ENCODE data around the gene LKAAEAR1. TPM values are rescaled to one million over a fixed set of nuclear protein-coding genes. Genes with fewer than 3 reads are reported as not detected.

Gene LKAAEAR1
- total RNA-seq, 2 donors from 2014 or later, result not detected

DNA sequence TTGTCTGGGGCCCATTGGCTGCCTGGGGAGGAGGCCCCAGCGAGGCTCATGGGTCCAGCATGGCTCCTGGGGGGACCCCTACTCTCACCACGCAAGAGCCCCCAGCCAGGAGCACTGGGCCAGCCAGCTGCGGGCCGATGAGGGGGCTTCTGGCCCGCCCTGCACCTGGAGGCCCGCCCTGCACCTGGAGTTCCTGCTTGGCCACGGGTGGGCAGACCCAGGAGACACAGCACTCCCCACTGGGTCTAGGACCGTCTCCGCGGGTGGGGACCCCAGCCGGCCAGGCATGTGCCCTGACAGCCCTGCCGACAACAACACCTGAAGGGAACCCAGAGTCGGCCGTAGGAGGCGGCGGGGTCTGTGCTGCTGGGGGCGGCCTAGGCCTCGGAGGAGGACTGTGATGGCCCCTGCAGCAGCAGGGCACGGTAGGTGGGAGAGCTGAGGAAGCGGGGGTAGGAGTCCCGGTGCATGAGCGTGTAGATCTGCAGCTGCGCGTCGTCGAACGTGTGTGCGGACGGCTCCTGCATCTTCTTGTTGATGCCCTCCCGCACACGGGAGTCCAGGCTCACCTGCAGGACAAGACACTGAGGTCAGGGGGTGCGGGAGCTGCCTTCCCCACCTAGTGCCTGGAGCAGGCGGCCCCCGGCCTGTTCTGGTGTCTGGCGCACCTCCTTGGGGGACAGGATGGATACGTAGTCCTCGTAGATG lies 10.6 kb downstream of the LKAAEAR1 start:
- Histone ChIP-seq H3K27me3 (no peaks in the 10 kb centered on the region), H3K9ac (ENCODE audit: low read depth in 2 of 2, low read length in 2 of 2) (no peak overlapping the region), H3K9me3 (no peaks in the 10 kb centered on the region), H3K27ac (no peak overlapping the region), H3K36me3 (no peaks in the 10 kb centered on the region), H3K4me1 (no peaks in the 10 kb centered on the region), H3K4me3 (no peak overlapping the region)
- intact Hi-C loops (cut with DNase I), result no loop called here
- DNase-seq, result no peak
- TF ChIP-seq, protein P1, sequence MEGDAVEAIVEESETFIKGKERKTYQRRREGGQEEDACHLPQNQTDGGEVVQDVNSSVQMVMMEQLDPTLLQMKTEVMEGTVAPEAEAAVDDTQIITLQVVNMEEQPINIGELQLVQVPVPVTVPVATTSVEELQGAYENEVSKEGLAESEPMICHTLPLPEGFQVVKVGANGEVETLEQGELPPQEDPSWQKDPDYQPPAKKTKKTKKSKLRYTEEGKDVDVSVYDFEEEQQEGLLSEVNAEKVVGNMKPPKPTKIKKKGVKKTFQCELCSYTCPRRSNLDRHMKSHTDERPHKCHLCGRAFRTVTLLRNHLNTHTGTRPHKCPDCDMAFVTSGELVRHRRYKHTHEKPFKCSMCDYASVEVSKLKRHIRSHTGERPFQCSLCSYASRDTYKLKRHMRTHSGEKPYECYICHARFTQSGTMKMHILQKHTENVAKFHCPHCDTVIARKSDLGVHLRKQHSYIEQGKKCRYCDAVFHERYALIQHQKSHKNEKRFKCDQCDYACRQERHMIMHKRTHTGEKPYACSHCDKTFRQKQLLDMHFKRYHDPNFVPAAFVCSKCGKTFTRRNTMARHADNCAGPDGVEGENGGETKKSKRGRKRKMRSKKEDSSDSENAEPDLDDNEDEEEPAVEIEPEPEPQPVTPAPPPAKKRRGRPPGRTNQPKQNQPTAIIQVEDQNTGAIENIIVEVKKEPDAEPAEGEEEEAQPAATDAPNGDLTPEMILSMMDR (IDR thresholded peaks at IDR 0.05), result no peak

DNA sequence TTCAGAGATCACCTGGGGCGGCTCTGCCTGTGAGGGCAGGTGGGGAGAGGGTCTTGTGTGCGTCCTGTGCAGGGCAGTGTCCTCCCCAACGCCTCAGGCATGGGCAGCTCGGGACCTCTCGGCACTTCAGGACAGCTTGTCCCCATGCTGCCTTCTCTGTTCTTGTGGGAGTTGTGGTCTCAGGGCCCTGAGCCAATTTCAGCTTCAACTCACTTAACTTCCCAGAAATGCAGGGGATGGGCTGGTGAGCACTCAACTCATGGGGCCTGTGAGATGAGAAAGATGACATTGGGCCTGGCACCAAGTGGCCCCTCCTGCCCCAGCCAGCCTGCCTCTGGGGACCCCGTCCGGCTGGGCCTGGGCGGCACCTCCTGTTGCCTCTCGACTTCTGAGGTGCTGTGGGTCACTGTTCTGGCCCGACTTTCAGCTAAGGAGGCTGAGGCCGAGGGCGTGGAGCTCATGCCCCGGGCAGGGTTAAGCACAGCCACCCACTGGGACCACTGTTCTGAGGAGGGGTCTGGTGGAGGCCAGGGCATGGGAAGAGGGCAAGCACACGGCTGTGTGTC lies 11.6 kb downstream of the LKAAEAR1 start:
- no peak overlapping the region for H3K4me3 ChIP-seq
- no peak overlapping the region for H3K9ac ChIP-seq (ENCODE audit: low read depth in 2 of 2, low read length in 2 of 2)
- H3K36me3 ChIP-seq, result no peaks in the 10 kb centered on the region
- intact Hi-C loops (cut with DNase I), result no loop called here
- no peak overlapping the region for H3K27ac ChIP-seq
- TF ChIP-seq, protein P1 (IDR thresholded peaks at IDR 0.05), result no peak
- H3K4me1 ChIP-seq, result no peaks in the 10 kb centered on the region
- H3K9me3 ChIP-seq, result no peaks in the 10 kb centered on the region
- no peak for DNase-seq
- no peaks in the 10 kb centered on the region for H3K27me3 ChIP-seq

DNA sequence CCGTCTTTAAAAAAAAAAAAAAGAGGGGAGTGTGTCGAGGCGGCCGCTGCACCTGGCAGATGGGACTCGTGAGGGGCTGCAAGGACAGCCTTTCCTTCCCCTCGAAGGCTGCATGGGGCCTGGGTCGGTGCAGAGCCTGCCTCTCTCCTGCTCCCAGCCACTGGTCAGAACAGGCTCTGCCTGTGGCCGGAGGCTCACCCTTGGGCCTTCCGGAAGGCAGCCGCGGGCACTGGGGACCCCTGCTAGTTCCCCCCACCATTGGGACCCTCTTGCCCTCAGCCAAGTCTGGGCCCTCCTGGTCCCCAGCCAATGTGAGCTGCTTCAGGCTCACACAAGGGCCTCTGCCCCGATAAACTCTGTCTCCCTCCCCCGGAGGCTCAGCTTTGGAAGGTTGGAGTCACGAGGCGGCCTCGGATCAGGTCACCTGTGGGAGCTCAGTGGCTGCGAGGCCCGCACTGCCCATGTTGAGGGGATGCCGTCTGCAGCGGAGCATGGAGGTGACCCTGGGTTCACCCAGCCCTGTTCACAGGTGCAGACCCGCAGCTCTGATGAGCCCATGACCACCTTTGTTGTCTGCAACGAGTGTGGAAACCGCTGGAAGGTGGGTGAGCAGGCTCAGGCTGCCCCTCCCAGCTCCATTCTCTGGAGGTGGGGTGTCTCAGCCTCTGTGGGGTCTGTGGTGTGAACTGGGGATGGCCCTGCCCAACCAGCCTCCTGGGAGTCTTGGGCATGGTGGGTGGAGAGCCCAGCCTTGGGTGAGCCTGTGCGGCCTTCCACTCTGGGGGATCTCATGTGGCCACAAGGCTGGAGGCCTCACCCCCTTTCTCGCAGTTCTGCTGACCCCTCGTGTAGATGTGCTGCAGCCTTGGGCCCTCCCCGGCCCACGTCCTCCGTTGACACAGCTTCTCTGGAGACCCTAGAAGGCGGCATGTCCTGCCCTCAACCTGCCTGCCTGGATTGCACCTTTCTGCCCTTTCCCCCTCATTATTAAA lies 12.6 kb downstream of the LKAAEAR1 start:
- intact Hi-C loops (cut with DNase I), result no loop called here
- Histone ChIP-seq H3K27me3 (no peaks in the 10 kb centered on the region), H3K9ac (ENCODE audit: low read depth in 2 of 2, low read length in 2 of 2) (no peak overlapping the region), H3K27ac (no peak overlapping the region), H3K4me3 (no peak overlapping the region), H3K9me3 (no peaks in the 10 kb centered on the region), H3K36me3 (no peaks in the 10 kb centered on the region), H3K4me1 (no peaks in the 10 kb centered on the region)
- TF ChIP-seq, protein P1 (IDR thresholded peaks at IDR 0.05), result no peak
- no peak for DNase-seq

DNA sequence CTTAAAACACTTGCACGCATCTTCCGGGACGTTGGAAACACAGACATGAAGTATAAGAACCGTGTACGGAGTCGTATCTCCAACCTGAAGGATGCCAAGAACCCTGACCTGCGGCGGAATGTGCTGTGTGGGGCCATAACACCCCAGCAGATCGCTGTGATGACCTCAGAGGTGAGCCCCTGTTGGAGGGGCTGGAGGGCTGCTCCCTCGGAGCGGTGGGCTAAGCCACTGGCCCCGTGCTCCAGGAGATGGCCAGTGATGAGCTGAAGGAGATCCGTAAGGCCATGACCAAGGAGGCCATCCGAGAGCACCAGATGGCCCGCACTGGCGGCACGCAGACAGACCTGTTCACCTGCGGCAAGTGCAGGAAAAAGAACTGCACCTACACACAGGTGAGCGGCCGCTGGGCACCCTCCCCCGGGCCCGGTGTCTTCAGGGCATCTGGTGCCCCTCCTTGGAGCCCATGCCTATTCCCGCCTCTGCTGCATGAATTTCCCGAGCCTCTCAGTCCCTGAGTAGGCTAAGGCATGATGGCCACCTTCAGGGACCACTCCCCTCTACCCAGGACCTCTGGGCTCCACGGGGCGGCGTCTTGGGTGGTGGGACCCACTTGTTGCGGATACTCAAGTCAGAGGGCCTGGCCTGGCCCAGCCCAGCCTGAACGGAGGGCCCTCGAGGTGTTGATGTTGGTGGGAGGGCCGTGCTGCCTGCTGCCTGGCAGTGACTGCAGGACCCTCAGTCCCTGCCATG lies 13.8 kb downstream of the LKAAEAR1 start:
- no peak overlapping the region for H3K27ac ChIP-seq
- DNase-seq, result no peak
- TF ChIP-seq, protein P1 (IDR thresholded peaks at IDR 0.05), result no peak
- no peak overlapping the region for H3K4me3 ChIP-seq
- no peaks in the 10 kb centered on the region for H3K4me1 ChIP-seq
- no peaks in the 10 kb centered on the region for H3K36me3 ChIP-seq
- no peak overlapping the region for H3K9ac ChIP-seq (ENCODE audit: low read depth in 2 of 2, low read length in 2 of 2)
- H3K27me3 ChIP-seq, result no peaks in the 10 kb centered on the region
- intact Hi-C loops (cut with DNase I), result no loop called here
- no peaks in the 10 kb centered on the region for H3K9me3 ChIP-seq

Measured in colonic mucosa (tissue), 4 donors.